LNCaP clone FGC (cell line): Measurements from ENCODE around the gene PPP2R5C.

Source experiments
- DNase-seq: peaks from one replicate; pipeline ENCODE4 v3.0.0-alpha.2; 2011; ENCODE audit warnings: low read depth
- H3K4me3 ChIP-seq: 2 replicates; pipeline ENCODE4 v1.5.1; 2011; ENCODE audit warnings: mild to moderate bottlenecking, low read depth, low read length, control low read depth
- TF ChIP-seq, protein P1 (sequence below): IDR thresholded peaks from 2 replicates; pipeline ENCODE4 v1.5.1; 2012; ENCODE audit warnings: mild to moderate bottlenecking; ENCODE audit not compliant: control insufficient read depth, insufficient read depth; ENCODE audit errors: extremely low read depth

The PPP2R5C gene

GRCh38 chr14:101851736-101852405 is 90.4 kb downstream of the PPP2R5C start:
- TF ChIP-seq, protein P1, sequence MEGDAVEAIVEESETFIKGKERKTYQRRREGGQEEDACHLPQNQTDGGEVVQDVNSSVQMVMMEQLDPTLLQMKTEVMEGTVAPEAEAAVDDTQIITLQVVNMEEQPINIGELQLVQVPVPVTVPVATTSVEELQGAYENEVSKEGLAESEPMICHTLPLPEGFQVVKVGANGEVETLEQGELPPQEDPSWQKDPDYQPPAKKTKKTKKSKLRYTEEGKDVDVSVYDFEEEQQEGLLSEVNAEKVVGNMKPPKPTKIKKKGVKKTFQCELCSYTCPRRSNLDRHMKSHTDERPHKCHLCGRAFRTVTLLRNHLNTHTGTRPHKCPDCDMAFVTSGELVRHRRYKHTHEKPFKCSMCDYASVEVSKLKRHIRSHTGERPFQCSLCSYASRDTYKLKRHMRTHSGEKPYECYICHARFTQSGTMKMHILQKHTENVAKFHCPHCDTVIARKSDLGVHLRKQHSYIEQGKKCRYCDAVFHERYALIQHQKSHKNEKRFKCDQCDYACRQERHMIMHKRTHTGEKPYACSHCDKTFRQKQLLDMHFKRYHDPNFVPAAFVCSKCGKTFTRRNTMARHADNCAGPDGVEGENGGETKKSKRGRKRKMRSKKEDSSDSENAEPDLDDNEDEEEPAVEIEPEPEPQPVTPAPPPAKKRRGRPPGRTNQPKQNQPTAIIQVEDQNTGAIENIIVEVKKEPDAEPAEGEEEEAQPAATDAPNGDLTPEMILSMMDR: no peak

GRCh38 chr14:101852785-101853184 is 91.3 kb downstream of the PPP2R5C start:
- H3K4me3 ChIP-seq: no peak overlapping the region
- no peak for DNase-seq
- TF ChIP-seq, protein P1: no peak

More at GRCh38 chr14:101851736-101852405, 90.4 kb downstream of the PPP2R5C start:
- DNase-seq: no peak
- H3K4me3 ChIP-seq: no peak overlapping the region

DNA sequence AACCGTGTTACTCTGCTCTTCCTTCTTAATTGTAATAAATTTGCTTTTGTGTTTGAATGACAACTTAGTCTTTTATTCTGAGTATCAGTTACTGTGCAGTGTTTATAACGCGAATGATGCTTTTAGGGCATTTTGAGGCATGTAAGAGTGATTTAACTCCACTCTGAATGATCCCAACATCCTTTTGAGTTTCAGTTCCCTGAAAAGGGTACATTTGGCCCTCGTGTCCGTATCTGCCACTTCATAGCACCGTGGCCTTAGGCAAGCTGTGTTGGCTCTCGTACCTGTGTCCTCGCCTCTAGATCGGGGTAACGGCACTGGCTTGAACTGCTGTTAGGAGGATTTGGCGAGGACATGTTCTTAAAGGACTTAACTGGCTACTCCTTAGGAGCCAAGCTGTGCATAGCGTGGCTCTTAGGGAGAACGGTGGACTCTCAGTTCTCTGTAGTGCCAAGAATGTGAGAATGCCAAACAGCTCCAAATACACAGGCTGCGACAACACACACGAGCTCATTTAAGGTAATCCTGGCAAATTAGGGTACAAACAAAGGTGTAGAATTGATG is 92.0 kb downstream of the PPP2R5C start:
- no peak for DNase-seq
- H3K4me3 ChIP-seq: no peak overlapping the region
- TF ChIP-seq, protein P1: no peak

GRCh38 chr14:101854366-101854765 is 92.9 kb downstream of the PPP2R5C start:
- TF ChIP-seq, protein P1: no peak
- no peak for DNase-seq
- no peak overlapping the region for H3K4me3 ChIP-seq

DNA sequence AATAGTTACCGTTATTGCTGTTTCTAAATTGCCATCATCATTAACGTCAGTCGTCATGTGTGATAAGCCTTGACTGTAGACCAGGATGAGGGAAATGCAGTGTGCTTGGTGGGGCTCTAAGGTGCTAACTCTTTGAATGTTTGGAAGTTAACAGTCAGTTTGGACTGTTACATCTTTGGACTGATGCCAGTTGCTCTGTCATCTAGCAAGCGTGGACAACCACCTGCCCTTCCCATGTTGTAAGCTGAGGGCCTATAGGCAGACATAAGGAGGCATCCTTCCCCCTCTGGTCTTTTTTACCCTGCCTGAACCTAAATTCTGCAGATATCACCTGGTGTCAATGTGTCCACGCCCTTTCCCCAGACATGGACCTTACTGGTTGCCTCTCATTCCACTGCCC is 94.4 kb downstream of the PPP2R5C start:
- TF ChIP-seq, protein P1: no peak
- H3K4me3 ChIP-seq: no peak overlapping the region
- no peak for DNase-seq

DNA sequence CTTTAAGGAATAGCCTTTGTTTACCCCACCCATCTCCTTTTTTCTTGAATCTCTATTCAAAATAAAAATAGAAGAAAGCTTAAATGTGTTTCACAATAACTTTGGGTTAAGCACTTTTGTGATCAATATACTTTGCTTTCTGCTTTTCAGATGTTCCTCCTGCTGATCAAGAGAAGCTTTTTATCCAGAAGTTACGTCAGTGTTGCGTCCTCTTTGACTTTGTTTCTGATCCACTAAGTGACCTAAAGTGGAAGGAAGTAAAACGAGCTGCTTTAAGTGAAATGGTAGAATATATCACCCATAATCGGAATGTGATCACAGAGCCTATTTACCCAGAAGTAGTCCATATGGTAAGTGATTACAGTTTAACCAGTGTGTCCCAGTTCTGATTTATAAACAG is 95.0 kb downstream of the PPP2R5C start:
- H3K4me3 ChIP-seq: no peak overlapping the region
- DNase-seq: no peak
- TF ChIP-seq, protein P1: no peak

DNA sequence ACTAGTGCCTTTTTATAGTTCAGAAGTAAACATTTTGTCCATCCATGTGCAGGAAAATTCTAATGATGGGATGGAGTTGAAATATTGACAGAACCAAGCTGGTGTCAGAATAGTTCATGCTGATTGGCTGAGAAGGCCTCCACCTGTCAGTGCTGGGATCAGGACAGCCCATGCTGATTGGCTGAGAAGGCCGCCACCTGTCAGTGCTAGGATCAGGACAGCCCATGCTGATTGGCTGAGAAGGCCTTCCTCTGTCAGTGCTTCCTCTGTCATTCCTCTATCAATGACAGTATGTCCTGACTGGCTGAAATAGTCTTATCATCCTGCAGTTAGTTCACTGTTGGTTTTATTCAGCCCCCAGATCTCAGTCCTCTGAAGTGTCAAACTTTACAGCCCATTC is 95.7 kb downstream of the PPP2R5C start:
- DNase-seq: no peak
- TF ChIP-seq, protein P1: no peak
- no peak overlapping the region for H3K4me3 ChIP-seq
